Uterus (tissue), 4 donors: Measurements from ENCODE around the gene SAMM50. TPM values are rescaled to one million over a fixed set of nuclear protein-coding genes. Genes with fewer than 3 reads are reported as not detected.
A peak's percentile ranks its signal among the peaks of the same experiment; 100 is the strongest.

ENCODE experiments used
- DNase-seq, 2 donors: peaks; one replicate each; pipeline ENCODE4 v3.0.0-alpha.2; 2019 to 2020
- H3K27ac ChIP-seq, 2 donors: fragments of 200-600 bp; sonication (generic); 1 replicate in 1 of 2; 2 replicates in 1 of 2; pipeline ENCODE4 v1.5.1; 2016 to 2018
- H3K27me3 ChIP-seq, 2 donors: fragments of 200-600 bp; sonication (generic); one replicate each; pipeline ENCODE4 v1.5.1; 2018 to 2019; ENCODE audit warnings: control low read depth in 1 of 2
- H3K36me3 ChIP-seq, 2 donors: fragments of 200-600 bp; sonication (generic); one replicate each; pipeline ENCODE4 v1.5.1; 2019; ENCODE audit warnings: control low read depth in 1 of 2
- H3K4me1 ChIP-seq, 2 donors: fragments of 200-600 bp; sonication (generic); one replicate each; pipeline ENCODE4 v1.5.1; 2018 to 2019; ENCODE audit warnings: control low read depth in 1 of 2
- H3K4me3 ChIP-seq, 2 donors: fragments of 200-600 bp; sonication (generic); 1 replicate in 1 of 2; 2 replicates in 1 of 2; pipeline ENCODE4 v1.5.1; 2018 to 2019; ENCODE audit warnings: mild to moderate bottlenecking in 1 of 2
- H3K9me3 ChIP-seq, 2 donors: fragments of 200-600 bp; sonication (generic); one replicate each; pipeline ENCODE4 v1.5.1; 2019; ENCODE audit warnings: control low read depth in 1 of 2
- CTCF ChIP-seq, 4 experiments: fragments of 200-600 bp in 2 of 4; fragments of 450-650 bp in 2 of 4; sonication (generic) in 2 of 4; IDR thresholded peaks; one replicate each; pipeline ENCODE4 v1.5.1; 2016 to 2019; ENCODE audit warnings: antibody characterized with exemption in 4 of 4, mild to moderate bottlenecking in 2 of 4, moderate library complexity in 1 of 4
- POLR2A ChIP-seq, 2 donors: fragments of 450-650 bp; IDR thresholded peaks; one replicate each; pipeline ENCODE4 v1.6.1; 2016; ENCODE audit warnings: antibody characterized with exemption in 2 of 2, mild to moderate bottlenecking in 1 of 2, moderate library complexity in 1 of 2
- intact Hi-C: fragments of 100-400 bp; cut with DNase I; formaldehyde crosslinking; loops from one replicate; pipeline ENCODE4 v1.15.1; 2023; ENCODE audit warnings: low total_unique reads
- total RNA-seq, 4 donors: library from RNA; depleted of rRNA in 3 of 4; stranded (reverse); fragments of >200 nt in 3 of 4; gene quantifications; one replicate each; pipeline versions ENCODE4 v1.1.0 to v1.2.4, GENCODE V29; 2014 to 2023
- donor health status: DM: yes; HTN: yes; CAD: no.

SAMM50 gene
- total RNA-seq, 4 donors from 2014 or later: 16.2 to 58.2 (median 24.8) TPM

- H3K36me3 ChIP-seq: no peaks in the 10 kb centered on the region
- TF ChIP-seq POLR2A (IDR thresholded peaks at IDR 0.05): no peak
- no peaks in the 10 kb centered on the region for H3K27me3 ChIP-seq
- no peak for DNase-seq
- no peaks in the 10 kb centered on the region for H3K4me1 ChIP-seq
- no peak overlapping the region for H3K4me3 ChIP-seq
- no peak overlapping the region for H3K27ac ChIP-seq
- intact Hi-C loops: loop anchor here (5.0 to 10.0 kb wide), 2 partner anchors 75 to 637 kb away; no protein-coding TSS in a partner anchor
- no peaks in the 10 kb centered on the region for H3K9me3 ChIP-seq
These were observed 34.8 kb downstream of the SAMM50 start for GRCh38 chr22:43990044-43990443.

- intact Hi-C loops: loop anchor here (5.0 to 10.0 kb wide), 2 partner anchors 73 to 636 kb away; no protein-coding TSS in a partner anchor
- Histone ChIP-seq H3K9me3 (no peaks in the 10 kb centered on the region), H3K36me3 (no peaks in the 10 kb centered on the region), H3K27me3 (no peaks in the 10 kb centered on the region), H3K4me1 (no peaks in the 10 kb centered on the region), H3K4me3 (no peak overlapping the region), H3K27ac (no peak overlapping the region)
- TF ChIP-seq POLR2A (IDR thresholded peaks at IDR 0.05) (no peak), CTCF (IDR thresholded peaks at IDR 0.05) (no peak)
- DNase-seq: no peak
These were observed 36.2 kb downstream of the SAMM50 start for GRCh38 chr22:43991316-43992020.

GRCh38 chr22:43992331-43992821 is 37.1 kb downstream of the SAMM50 start:
- Histone ChIP-seq H3K9me3 (no peaks in the 10 kb centered on the region), H3K27ac (no peak overlapping the region), H3K36me3 (no peaks in the 10 kb centered on the region), H3K27me3 (no peaks in the 10 kb centered on the region), H3K4me3 (no peak overlapping the region), H3K4me1 (no peaks in the 10 kb centered on the region)
- no peak for TF ChIP-seq CTCF (IDR thresholded peaks at IDR 0.05)
- TF ChIP-seq POLR2A (IDR thresholded peaks at IDR 0.05): no peak
- no peak for DNase-seq
- intact Hi-C loops: loop anchor here (5.0 to 10.0 kb wide), 2 partner anchors 72 to 635 kb away; no protein-coding TSS in a partner anchor

GRCh38 chr22:43993072-43993760 is 38.0 kb downstream of the SAMM50 start:
- H3K36me3 ChIP-seq: no peaks in the 10 kb centered on the region
- no peak overlapping the region for H3K4me3 ChIP-seq
- no peak overlapping the region for H3K27ac ChIP-seq
- intact Hi-C loops: loop anchor here (5.0 to 10.0 kb wide), 2 partner anchors 72 to 634 kb away; no protein-coding TSS in a partner anchor
- H3K9me3 ChIP-seq: no peaks in the 10 kb centered on the region
- no peaks in the 10 kb centered on the region for H3K4me1 ChIP-seq
- DNase-seq: peak; percentile 47 to 64
- H3K27me3 ChIP-seq: no peaks in the 10 kb centered on the region
- TF ChIP-seq POLR2A (IDR thresholded peaks at IDR 0.05) (no peak), CTCF (IDR thresholded peaks at IDR 0.05) (peak; percentile 88 to 97 (median 90))

- no peak for DNase-seq
- no peaks in the 10 kb centered on the region for H3K36me3 ChIP-seq
- intact Hi-C loops: loop anchor here (5.0 to 10.0 kb wide), 2 partner anchors 71 to 633 kb away; no protein-coding TSS in a partner anchor
- no peaks in the 10 kb centered on the region for H3K9me3 ChIP-seq
- H3K27me3 ChIP-seq: no peaks in the 10 kb centered on the region
- no peak overlapping the region for H3K4me3 ChIP-seq
- no peaks in the 10 kb centered on the region for H3K4me1 ChIP-seq
- TF ChIP-seq CTCF (IDR thresholded peaks at IDR 0.05) (no peak), POLR2A (IDR thresholded peaks at IDR 0.05) (no peak)
- H3K27ac ChIP-seq: no peak overlapping the region
These were observed 38.8 kb downstream of the SAMM50 start for GRCh38 chr22:43994006-43994405.
